EH (cell line): ENCODE measurements around the gene TSSK3.

Experiments used
- DNase-seq: peaks from one replicate; pipeline ENCODE4 v3.0.0-alpha.2; 2015; ENCODE audit warnings: low read depth

Gene TSSK3, protein sequence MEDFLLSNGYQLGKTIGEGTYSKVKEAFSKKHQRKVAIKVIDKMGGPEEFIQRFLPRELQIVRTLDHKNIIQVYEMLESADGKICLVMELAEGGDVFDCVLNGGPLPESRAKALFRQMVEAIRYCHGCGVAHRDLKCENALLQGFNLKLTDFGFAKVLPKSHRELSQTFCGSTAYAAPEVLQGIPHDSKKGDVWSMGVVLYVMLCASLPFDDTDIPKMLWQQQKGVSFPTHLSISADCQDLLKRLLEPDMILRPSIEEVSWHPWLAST

DNA sequence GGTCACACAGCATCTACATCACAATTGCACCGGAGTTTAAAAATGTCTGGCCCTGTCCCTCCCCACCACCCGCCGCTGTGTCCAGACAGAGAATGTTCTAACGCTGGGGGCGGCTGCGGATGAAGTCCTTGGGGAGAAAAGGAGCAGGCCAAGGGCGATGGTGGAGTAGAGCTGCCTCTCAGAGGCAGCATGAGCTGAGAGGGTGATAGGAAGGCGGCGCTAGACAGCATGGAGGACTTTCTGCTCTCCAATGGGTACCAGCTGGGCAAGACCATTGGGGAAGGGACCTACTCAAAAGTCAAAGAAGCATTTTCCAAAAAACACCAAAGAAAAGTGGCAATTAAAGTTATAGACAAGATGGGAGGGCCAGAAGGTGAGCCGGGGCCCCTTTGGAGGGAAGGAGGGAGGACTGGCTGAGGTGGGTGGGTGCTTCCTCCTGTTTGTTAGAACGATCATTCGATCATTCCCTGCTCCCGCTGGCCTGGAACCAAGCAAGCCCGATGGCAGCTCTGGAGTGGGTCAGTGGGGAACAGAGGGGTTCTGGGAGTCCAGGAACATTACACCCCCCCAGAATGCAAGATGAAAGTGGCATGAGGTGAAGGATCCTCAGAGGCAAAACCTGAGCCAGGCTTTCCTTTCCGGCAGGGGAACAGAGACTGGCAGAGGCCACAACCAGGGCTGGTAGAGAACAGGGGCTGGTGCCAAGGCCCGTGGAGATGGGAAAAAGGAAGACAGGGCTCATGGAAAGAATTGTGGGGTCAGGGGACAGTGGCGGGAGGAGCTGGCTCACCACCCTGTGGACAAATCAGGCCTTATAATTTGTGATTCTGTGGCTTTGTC, at the start of gene TSSK3, which contains the start of gene FAM229A:
TSS of gene TSSK3 (plus strand) at position 66 of the 840 bp plus-strand sequence. CDS start at position 229, 163 bp downstream.
TSS of gene FAM229A (minus strand) at position 12 of the 840 bp plus-strand sequence. CDS start 394 bp downstream, outside the sequence.
- DNase-seq: no peak

DNA sequence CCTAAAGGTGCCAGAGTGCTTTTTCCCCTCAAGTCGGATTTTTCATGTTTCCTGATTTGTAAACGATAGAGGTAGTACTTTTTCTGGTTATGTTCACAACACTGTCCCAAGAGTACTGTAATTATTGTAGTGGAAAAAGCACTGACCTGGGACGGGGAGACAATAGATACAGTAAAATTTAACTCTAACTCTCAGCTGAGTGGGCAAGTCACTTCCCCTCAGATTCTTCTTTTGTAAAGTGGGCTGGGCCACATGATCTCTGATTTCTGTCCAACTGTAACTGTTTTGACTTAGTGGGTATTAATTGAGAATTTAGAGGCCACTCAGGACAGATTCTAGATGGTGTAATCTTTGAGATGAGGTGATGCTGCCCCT, 45.4 kb upstream of the TSSK3 start:
- no peak for DNase-seq

DNA sequence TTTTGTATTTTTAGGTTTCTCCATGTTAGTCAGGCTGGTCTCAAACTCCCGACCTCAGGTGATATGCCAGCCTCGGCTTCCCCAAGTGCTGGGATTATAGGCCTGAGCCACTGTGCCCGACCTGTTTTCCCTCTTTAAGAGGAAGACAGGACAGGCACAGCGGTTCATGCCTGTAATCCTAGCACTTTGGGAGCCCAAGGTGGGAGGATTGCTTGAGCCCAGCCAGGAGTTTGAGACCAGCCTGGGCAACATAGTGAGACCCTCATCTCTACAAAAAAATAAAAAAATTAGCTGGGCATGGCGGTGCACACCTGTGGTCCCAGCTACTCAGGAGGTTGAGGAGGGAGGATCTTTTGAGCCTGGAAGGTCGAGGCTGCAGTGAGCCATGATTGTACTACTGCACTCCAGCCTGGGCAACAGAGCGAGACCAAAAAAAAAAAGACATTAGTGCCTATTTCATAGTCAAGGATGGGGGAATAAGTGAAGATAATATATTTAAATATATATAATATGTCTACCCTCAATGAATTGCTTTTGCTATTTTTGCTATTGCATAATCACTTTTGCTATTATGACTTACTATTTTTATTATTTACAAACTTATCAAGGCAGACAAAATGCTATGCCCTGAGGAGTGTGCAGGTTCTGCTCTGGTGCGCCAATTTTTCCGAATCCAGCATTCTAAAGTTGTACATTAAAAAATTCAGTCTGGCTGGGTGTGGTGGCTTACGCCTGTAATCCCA, 44.0 kb upstream of the TSSK3 start:
- DNase-seq: no peak

- peak; percentile 16 for DNase-seq
Measured at GRCh38 chr1:32321712-32322291, 40.5 kb upstream of the TSSK3 start.

- DNase-seq: no peak
Measured at GRCh38 chr1:32327204-32327603, 35.1 kb upstream of the TSSK3 start.

DNA sequence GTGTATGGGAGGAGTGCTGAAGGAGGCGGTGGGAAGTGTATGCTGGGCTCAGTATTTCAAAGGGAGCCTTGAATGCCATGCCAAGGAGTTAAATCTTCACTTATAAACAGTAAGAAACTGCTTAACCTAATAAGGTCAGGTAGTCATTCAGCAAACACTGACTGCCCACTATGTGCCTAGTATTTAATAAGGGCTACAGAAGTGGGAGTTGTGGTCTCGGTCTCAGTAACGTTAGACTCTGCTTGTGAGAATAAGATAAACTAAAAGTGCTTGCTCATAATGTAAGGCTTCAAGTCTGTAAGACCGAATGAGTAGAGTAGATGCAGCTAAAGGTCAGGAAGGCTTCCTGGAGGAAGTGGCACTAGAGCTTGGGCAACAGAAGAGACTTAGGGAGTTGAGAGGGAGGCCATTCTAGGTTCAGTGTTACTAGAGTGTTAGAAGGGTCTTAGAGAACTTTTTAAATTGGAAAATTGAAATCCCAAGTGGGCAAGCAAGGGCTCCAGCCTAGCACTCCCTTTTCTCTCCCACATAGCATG, 32.3 kb upstream of the TSSK3 start:
- DNase-seq: no peak

- DNase-seq: no peak
Measured at GRCh38 chr1:32330558-32331151, 31.7 kb upstream of the TSSK3 start.

DNA sequence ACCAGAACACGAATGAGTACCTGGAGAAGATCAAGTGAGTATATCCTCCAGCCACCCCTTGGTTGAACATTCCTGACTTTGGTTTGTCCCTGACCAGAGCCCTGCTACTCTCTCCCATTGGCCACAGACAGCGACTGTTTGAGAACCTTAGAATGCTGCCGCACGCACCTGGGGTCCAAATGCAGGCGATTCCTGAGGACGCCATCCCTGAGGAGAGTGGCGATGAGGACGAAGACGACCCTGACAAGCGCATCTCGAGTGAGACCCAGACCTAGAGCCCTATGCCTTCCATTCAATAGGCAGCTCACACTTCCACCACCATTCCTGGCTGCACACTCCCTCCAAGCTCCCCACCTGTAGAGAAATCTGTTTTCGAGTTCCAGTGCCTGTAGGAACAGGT, 30.8 kb upstream of the TSSK3 start:
- no peak for DNase-seq

DNA sequence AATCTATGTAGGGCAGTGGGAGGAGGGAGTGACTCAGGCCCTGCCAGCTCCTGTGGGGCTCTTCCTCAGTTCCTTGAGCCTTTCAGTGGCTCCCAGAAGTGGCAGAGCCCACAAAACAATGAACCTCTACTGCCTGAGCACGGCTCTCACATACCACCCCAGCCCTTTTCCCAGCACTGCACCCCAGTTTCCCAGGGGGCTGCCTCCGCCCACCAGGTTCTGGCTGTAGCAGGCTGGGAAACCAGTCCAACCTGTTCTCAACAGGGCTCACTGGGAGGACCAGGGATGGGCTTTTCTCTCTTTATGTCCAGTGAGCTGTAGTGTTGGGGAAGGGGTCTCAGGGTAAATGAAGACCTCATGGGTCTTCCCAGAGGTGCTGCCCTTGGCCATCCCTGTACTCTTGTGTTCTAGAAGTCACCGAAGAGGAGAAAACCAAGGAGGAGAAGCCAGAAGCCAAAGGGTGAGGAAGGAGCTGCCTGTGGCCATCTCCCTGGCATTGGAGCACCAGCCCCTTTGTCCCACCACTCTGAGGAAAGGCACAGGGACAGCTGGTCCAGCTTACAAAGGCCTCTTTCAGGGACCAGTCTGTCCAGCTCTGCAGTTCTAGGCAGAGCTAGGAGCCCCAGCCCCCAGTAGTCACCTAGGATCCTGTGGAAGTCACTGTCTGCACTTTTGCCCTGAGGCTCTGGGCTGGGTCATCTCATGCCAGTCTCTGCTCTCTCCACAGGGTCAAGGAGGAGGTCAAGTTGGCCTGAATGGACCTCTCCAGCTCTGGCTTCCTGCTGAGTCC, 29.9 kb upstream of the TSSK3 start:
- DNase-seq: no peak

GRCh38 chr1:32333251-32333963, 28.9 kb upstream of the TSSK3 start:
- no peak for DNase-seq

GRCh38 chr1:32334274-32334861, 28.0 kb upstream of the TSSK3 start:
- peak; percentile 29 for DNase-seq

GRCh38 chr1:32334864-32335534, 27.3 kb upstream of the TSSK3 start:
- peak; percentile 57 for DNase-seq

- no peak for DNase-seq
Measured at GRCh38 chr1:32335535-32335789, 26.9 kb upstream of the TSSK3 start.

- peak; percentile 76 for DNase-seq
Measured at GRCh38 chr1:32335790-32336590, 26.3 kb upstream of the TSSK3 start, which contains the start of gene MARCKSL1. MARCKSL1 (minus strand) TSS chr1:32336233; CDS start chr1:32336033, 200 bp downstream.

DNA sequence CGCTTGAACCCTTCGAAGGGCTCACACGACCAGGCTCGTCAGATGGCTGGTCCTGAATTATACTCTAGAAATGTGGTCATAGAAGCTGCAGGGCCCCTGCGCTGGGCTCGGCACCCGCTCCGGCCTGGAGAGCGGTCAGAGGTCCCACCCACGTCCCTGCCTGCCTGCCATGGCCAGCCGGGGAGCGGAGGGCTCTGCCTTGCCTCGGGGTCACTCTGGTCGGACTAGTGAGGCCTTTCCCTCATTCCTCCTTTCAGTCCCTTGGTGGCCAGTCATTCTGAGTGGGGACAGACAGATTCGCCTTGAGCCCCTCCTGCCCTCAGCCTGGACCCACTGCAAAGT, 25.8 kb upstream of the TSSK3 start:
- no peak for DNase-seq

- peak; percentile 57 for DNase-seq
Measured at GRCh38 chr1:32336963-32337675, 25.2 kb upstream of the TSSK3 start.

DNA sequence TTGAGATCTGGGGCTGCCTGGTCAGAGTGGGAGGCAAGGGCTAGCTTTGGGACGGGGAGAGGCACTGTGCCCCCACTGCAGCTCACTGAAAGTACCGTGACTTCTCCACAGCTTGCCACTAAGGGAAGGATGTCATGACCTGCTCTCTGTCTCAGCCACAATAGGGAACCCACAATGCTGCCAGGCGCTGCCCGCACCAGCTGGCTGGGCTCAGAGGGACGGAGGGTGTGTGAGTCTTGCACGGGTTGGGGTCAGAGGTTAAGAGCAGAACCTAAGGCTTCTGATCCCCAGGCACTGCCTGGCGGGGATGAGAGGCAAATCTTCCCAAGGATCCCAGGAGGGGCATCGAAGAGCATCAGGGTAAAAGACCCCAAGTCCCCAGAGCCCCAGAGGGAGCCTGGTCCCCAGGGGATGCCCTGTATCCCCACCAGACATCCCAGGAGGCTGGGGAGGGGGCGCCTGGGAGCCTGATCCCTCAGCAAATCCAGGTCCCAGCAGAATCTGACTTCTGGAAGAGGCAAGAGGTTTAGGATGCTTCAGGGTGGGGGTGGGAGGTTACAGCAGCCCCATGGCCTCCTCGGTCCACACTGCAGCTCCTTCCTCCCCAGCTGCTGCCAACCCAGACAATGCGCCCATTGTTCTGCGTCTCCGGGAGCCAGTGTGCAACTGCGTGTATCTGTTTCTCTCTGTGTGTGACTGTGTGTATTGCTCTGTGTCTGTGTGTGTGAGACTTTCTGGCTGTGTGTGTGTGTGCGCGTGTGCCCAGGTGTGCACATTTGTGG, 24.3 kb upstream of the TSSK3 start:
- no peak for DNase-seq
